A549 (cell line): ENCODE measurements around the gene FXYD7. TPM values are rescaled to one million over a fixed set of nuclear protein-coding genes. Genes with fewer than 3 reads are reported as not detected.

Experiments
- ATAC-seq, 2 experiments: fragments of 200-7000 bp in 1 of 2; fragments of >200 bp in 1 of 2; cut with Nextera tagmentation in 1 of 2; cut with Tn5 transposase in 1 of 2; 3 replicates each; pipeline versions ENCODE4 v1.8.0 to v1.9.1; 2018 to 2020; ENCODE audit warnings: mild to moderate bottlenecking in 1 of 2, moderate library complexity in 1 of 2
- CTCF ChIA-PET: fragments of 300-600 bp; sonication (Branson Sonifier 250); formaldehyde crosslinking; extraction: SDS; loops from one replicate; lab custom pipeline; 2021; ENCODE audit warnings: antibody characterized with exemption, inconsistent platforms; lab: Yijun Ruan, JAX
- POLR2A ChIA-PET: fragments of 350-600 bp; formaldehyde crosslinking; extraction: SDS; loops from one replicate; lab custom pipeline; 2021; ENCODE audit warnings: antibody characterized with exemption, inconsistent platforms; lab: Yijun Ruan, JAX
- DNase-seq, 2 experiments: peaks; one replicate each; pipeline versions ENCODE4 v3.0.0 to v3.0.0-alpha.2; 2011 to 2016; ENCODE audit warnings: low read depth in 1 of 2, low spot score in 1 of 2
- FAIRE-seq: peaks from 2 replicates; lab custom pipeline; 2011; peaks lifted over from hg19 to GRCh38; lab: Jason Lieb, UNC
- H3K27ac ChIP-seq, 2 experiments: fragments of >200 bp; sonication (Bioruptor Twin); formaldehyde crosslinking; 3 replicates each; pipeline ENCODE4 v1.5.1; 2016 to 2017
- H3K4me1 ChIP-seq: fragments of >200 bp; sonication (Bioruptor Twin); formaldehyde crosslinking; 3 replicates; pipeline ENCODE4 v1.6.1; 2016
- H3K4me2 ChIP-seq: fragments of >200 bp; sonication (Bioruptor Twin); formaldehyde crosslinking; 3 replicates; pipeline ENCODE4 v1.6.1; 2016
- H3K4me3 ChIP-seq: fragments of >200 bp; sonication (Bioruptor Twin); formaldehyde crosslinking; 3 replicates; pipeline ENCODE4 v1.5.1; 2016
- H3K9me3 ChIP-seq: fragments of >200 bp; sonication (Bioruptor Twin); formaldehyde crosslinking; 3 replicates; pipeline ENCODE4 v1.6.1; 2016
- BHLHE40 ChIP-seq: IDR thresholded peaks from 2 replicates; pipeline ENCODE4 v1.6.1; 2012; ENCODE audit warnings: low read depth, low read length, inconsistent platforms
- CEBPB ChIP-seq, 2 experiments: fragments of >200 bp in 1 of 2; sonication (Bioruptor Twin) in 1 of 2; formaldehyde crosslinking in 1 of 2; IDR thresholded peaks; 2 replicates each; pipeline ENCODE4 v1.6.1; 2012 to 2016
- CHD2 ChIP-seq: fragments of 150-350 bp; IDR thresholded peaks from 2 replicates; pipeline ENCODE4 v1.6.1; 2014; ENCODE audit warnings: low read length; ENCODE audit not compliant: partially characterized antibody
- CHD4 ChIP-seq: fragments of 200-600 bp; sonication (generic); IDR thresholded peaks from 2 replicates; pipeline ENCODE4 v1.6.1; 2016; ENCODE audit warnings: antibody characterized with exemption, mild to moderate bottlenecking, borderline replicate concordance
- E2F6 ChIP-seq: IDR thresholded peaks from 2 replicates; pipeline ENCODE4 v1.6.1; 2012; ENCODE audit warnings: low read depth, borderline replicate concordance
- EHMT2 ChIP-seq: fragments of 200-600 bp; sonication (generic); IDR thresholded peaks from 2 replicates; pipeline ENCODE4 v1.6.1; 2016; ENCODE audit warnings: antibody characterized with exemption, low read depth, mild to moderate bottlenecking, moderate library complexity
- EP300 ChIP-seq, 2 experiments: fragments of >200 bp; sonication (Bioruptor Twin); formaldehyde crosslinking; IDR thresholded peaks; 2 replicates in 1 of 2; 3 replicates in 1 of 2; pipeline ENCODE4 v1.6.1; 2016 to 2017
- HDAC2 ChIP-seq: fragments of 200-600 bp; sonication (generic); IDR thresholded peaks from 2 replicates; pipeline ENCODE4 v1.6.1; 2016
- HEYL ChIP-seq: fragments of 250-450 bp; sonication (Bioruptor Pico); IDR thresholded peaks from 2 replicates; pipeline ENCODE4 v1.8.0; 2021; ENCODE audit warnings: mild to moderate bottlenecking, moderate library complexity
- KDM1A ChIP-seq: fragments of 200-600 bp; sonication (generic); IDR thresholded peaks from 2 replicates; pipeline ENCODE4 v1.6.1; 2016; ENCODE audit warnings: low read depth, mild to moderate bottlenecking
- NFE2L2 ChIP-seq: fragments of 150-350 bp; conservative IDR thresholded peaks from 2 replicates; pipeline ENCODE4 v1.6.1; 2014; ENCODE audit warnings: low read length
- POLR2AphosphoS2 ChIP-seq: conservative IDR thresholded peaks from 2 replicates; pipeline ENCODE4 v1.6.1; 2012; ENCODE audit warnings: low read length, improper control_type of control experiment, inconsistent platforms
- RARB ChIP-seq: fragments of 250-450 bp; sonication (Bioruptor Pico); IDR thresholded peaks from 2 replicates; pipeline ENCODE4 v1.8.0; 2021; ENCODE audit warnings: mild to moderate bottlenecking, moderate library complexity
- RCOR1 ChIP-seq: fragments of 150-350 bp; IDR thresholded peaks from 2 replicates; pipeline ENCODE4 v1.6.1; 2014; ENCODE audit warnings: antibody characterized with exemption, low read length, low read depth
- RNF2 ChIP-seq: fragments of 200-600 bp; sonication (generic); IDR thresholded peaks from 2 replicates; pipeline ENCODE4 v1.6.1; 2016; ENCODE audit warnings: low read depth, mild to moderate bottlenecking, antibody characterized with exemption, moderate library complexity, borderline replicate concordance
- SREBF2 ChIP-seq: fragments of 450-650 bp; IDR thresholded peaks from 2 replicates; pipeline ENCODE4 v1.6.1; 2014; ENCODE audit warnings: mild to moderate bottlenecking, moderate library complexity
- ZC3H11A ChIP-seq: fragments of 450-650 bp; IDR thresholded peaks from 2 replicates; pipeline ENCODE4 v1.6.1; 2014; ENCODE audit warnings: antibody characterized with exemption, mild to moderate bottlenecking
- WGBS: methylation state at CpG from one replicate; pipeline ENCODE4 v1.1.6; 2017; ENCODE audit errors: missing lambda C conversion rate; 5-methylcytosine and 5-hydroxymethylcytosine counted together
- polyA plus RNA-seq, 4 experiments: library from polyadenylated mRNA; depleted of rRNA in 3 of 4; stranded (reverse); fragments of >200 nt; fragmentation: RNase III in 1 of 4; extraction: RNeasy Plus Mini Kit Qiagen cat#74134 plus additional on column Dnase treatment in 1 of 4; gene quantifications; 2 replicates in 3 of 4; 3 replicates in 1 of 4; pipeline ENCODE4 v1.2.3, GENCODE V29; 2011 to 2017
- TF ChIP-seq, protein P1 (sequence below): fragments of >200 bp; sonication (Bioruptor Twin); formaldehyde crosslinking; IDR thresholded peaks from 3 replicates; pipeline ENCODE4 v1.6.1; 2016
- TF ChIP-seq, protein P2 (sequence below): fragments of 250-450 bp; sonication (Bioruptor Pico); IDR thresholded peaks from 2 replicates; pipeline ENCODE4 v1.5.0; 2020; ENCODE audit warnings: low read depth, mild to moderate bottlenecking, moderate library complexity

The FXYD7 gene
- polyA plus RNA-seq, 2 of the 4 experiments (the other 2 are of a cell fraction): not detected

DNA sequence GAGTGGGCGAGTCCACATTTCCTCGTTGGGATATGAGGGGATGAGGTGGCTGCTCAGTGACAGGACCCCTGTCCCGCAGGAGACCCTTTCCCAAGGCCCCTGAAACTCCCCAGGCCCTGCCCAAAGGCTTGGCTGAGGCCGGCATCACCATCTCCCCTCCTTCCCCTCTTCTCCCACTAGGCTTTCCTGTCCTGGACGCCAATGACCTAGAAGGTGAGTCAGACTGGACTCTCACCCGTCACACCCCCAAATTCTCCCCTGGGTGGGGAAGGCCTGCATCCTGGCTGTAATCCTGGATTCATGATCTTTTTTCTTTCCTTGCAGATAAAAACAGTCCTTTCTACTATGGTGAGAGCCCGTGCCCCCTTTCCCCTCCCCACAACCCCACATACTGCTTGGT is 22.2 kb upstream of the FXYD7 start:
- FAIRE-seq (no peak), ATAC-seq (no peak), DNase-seq (no peak)
- no peak for TF ChIP-seq CHD2
- CTCF ChIA-PET: interaction anchor here (1.1 to 7.6 kb wide), 6 partner anchors 15 to 77 kb away, joined by 3 to 148 read pairs (median 8); partner anchors contain the start of genes FXYD1 and LGI4
- H3K27ac ChIP-seq: no peak overlapping the region
- no peaks in the 10 kb centered on the region for H3K9me3 ChIP-seq
- 61% methylated on average over 7 of the region's 7 CpGs for WGBS
- no peak overlapping the region for H3K4me3 ChIP-seq
- H3K4me2 ChIP-seq: peak overlapping the region; percentile 19; the same call in 1 of the 3 replicates
- peaks cover 22% of the 10 kb centered on the region for H3K4me1 ChIP-seq
- POLR2A ChIA-PET: no interaction called here

DNA sequence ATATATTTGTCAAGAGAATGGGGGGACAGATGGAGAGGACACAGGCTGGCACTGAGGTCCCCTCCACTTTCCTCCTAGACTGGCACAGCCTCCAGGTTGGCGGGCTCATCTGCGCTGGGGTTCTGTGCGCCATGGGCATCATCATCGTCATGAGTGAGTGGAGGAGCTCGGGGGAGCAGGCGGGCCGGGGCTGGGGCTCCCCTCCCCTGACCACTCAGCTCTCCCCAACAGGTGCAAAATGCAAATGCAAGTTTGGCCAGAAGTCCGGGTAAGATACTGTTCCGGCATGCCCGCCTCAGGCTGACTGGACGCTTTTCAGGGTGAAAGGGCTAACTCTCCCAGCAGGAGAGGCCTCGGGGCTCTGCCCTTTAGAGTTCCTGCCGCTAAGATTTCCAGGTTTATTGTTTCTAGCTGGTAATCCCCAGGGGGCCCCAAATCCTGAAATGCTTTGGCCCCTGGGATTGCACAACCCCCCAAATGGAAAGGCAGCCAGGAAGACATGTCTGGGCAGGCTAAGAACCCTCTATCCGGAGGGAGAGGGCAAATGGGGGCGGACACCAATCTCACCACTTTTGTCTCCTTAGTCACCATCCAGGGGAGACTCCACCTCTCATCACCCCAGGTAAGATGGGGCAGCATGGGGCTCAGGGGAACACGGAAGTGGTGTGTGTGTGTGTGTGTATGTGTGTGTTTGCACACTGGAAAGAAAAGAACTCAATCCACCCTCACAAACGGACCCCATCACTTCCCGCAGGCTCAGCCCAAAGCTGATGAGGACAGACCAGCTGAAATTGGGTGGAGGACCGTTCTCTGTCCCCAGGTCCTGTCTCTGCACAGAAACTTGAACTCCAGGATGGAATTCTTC is 20.1 kb upstream of the FXYD7 start:
- ATAC-seq (no peak), FAIRE-seq (peak; percentile 18)
- no peak overlapping the region for H3K4me2 ChIP-seq

GRCh38 chr19:35123573-35123972 is 19.5 kb upstream of the FXYD7 start:
- Histone ChIP-seq H3K4me3 (no peak overlapping the region), H3K4me1 (peaks cover 22% of the 10 kb centered on the region), H3K4me2 (peak overlapping the region; percentile 91), H3K9me3 (no peaks in the 10 kb centered on the region), H3K27ac (no peak overlapping the region; a peak in 2 of 6 replicates)
- DNase-seq: no peak
- ChIA-PET CTCF (interaction anchor here (1.0 to 7.6 kb wide), 10 partner anchors 7 to 386 kb away, joined by 3 to 145 read pairs (median 4); partner anchors contain the start of genes FXYD1, FXYD3 and LGI4), POLR2A (no interaction called here)
- 74% methylated on average over 5 of the region's 5 CpGs for WGBS
- FAIRE-seq: no peak
- TF ChIP-seq CHD4 (no peak), RARB (no peak), KDM1A (no peak), EP300 (IDR thresholded peaks at IDR 0.05) (no peak), BHLHE40 (no peak), RCOR1 (no peak), RNF2 (no peak), EHMT2 (no peak), NFE2L2 (no peak), POLR2AphosphoS2 (no peak), ZC3H11A (no peak), HEYL (CRISPR knock-in tag) (no peak), SREBF2 (no peak), E2F6 (no peak)
- TF ChIP-seq, protein P1, sequence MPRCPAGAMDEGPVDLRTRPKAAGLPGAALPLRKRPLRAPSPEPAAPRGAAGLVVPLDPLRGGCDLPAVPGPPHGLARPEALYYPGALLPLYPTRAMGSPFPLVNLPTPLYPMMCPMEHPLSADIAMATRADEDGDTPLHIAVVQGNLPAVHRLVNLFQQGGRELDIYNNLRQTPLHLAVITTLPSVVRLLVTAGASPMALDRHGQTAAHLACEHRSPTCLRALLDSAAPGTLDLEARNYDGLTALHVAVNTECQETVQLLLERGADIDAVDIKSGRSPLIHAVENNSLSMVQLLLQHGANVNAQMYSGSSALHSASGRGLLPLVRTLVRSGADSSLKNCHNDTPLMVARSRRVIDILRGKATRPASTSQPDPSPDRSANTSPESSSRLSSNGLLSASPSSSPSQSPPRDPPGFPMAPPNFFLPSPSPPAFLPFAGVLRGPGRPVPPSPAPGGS: no peak
- TF ChIP-seq, protein P2, sequence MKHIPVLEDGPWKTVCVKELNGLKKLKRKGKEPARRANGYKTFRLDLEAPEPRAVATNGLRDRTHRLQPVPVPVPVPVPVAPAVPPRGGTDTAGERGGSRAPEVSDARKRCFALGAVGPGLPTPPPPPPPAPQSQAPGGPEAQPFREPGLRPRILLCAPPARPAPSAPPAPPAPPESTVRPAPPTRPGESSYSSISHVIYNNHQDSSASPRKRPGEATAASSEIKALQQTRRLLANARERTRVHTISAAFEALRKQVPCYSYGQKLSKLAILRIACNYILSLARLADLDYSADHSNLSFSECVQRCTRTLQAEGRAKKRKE (CRISPR knock-in tag): no peak
- no peak for ATAC-seq

More for the DNA sequence above, 20.1 kb upstream of the FXYD7 start:
- Histone ChIP-seq H3K4me3 (no peak overlapping the region), H3K27ac (no peak overlapping the region), H3K4me1 (peaks cover 22% of the 10 kb centered on the region), H3K9me3 (no peaks in the 10 kb centered on the region)
- DNase-seq: no peak
- ChIA-PET POLR2A (no interaction called here), CTCF (interaction anchor here (0.6 to 7.6 kb wide), 9 partner anchors 7 to 387 kb away, joined by 3 to 145 read pairs (median 4); partner anchors contain the start of genes FXYD1, FXYD3 and LGI4)
- TF ChIP-seq HDAC2 (no peak), CEBPB (IDR thresholded peaks at IDR 0.05) (peak in 1 of 2 experiments; percentile 53; a peak in 1 of 4 replicates)
- whole genome bisulfite sequencing: 81% methylated on average over 19 of the region's 19 CpGs
